Fibroblast of lung (primary cell): Measurements from ENCODE around the gene FRMD6. TPM values are rescaled to one million over a fixed set of nuclear protein-coding genes. Genes with fewer than 3 reads are reported as not detected.

Experiments
- DNase-seq, 2 donors: peaks; one replicate each; pipeline versions ENCODE4 v3.0.0 to v3.0.0-alpha.2; 2010; ENCODE audit warnings: low read depth in 2 of 2
- H2AFZ ChIP-seq: 2 replicates; pipeline ENCODE4 v1.5.1; 2012; ENCODE audit warnings: low read length, control low read depth, inconsistent platforms
- H3K27ac ChIP-seq: 2 replicates; pipeline ENCODE4 v1.5.1; 2011; ENCODE audit warnings: low read length, control low read depth; ENCODE audit not compliant: insufficient read depth
- H3K27me3 ChIP-seq: 2 replicates; pipeline ENCODE4 v1.5.1; 2011; ENCODE audit warnings: mild to moderate bottlenecking, low read length; ENCODE audit not compliant: control insufficient read depth, insufficient read depth
- H3K36me3 ChIP-seq: 2 replicates; pipeline ENCODE4 v1.5.1; 2011; ENCODE audit warnings: low read length; ENCODE audit not compliant: control insufficient read depth, insufficient read depth
- H3K4me1 ChIP-seq: 2 replicates; pipeline ENCODE4 v1.5.1; 2011; ENCODE audit warnings: low read length; ENCODE audit not compliant: control insufficient read depth, insufficient read depth; ENCODE audit errors: extremely low read depth
- H3K4me2 ChIP-seq: 2 replicates; pipeline ENCODE4 v1.5.1; 2011; ENCODE audit warnings: low read length, control low read depth; ENCODE audit not compliant: insufficient read depth; ENCODE audit errors: extremely low read depth
- H3K4me3 ChIP-seq, 4 experiments: fragments of 200-600 bp in 1 of 4; sonication (generic) in 1 of 4; replicated peaks in 1 of 4; 2 replicates each; pipeline ENCODE4 v1.5.1; 2011 to 2016; ENCODE audit warnings: low read length in 4 of 4, low read depth in 3 of 4, mild to moderate bottlenecking in 3 of 4, control low read depth in 2 of 4, inconsistent platforms in 1 of 4, mixed read lengths in 1 of 4; ENCODE audit not compliant: insufficient read depth in 1 of 4; ENCODE audit errors: control extremely low read depth in 1 of 4
- H3K79me2 ChIP-seq: 2 replicates; pipeline ENCODE4 v1.5.1; 2012; ENCODE audit warnings: mild to moderate bottlenecking, low read length, inconsistent platforms; ENCODE audit not compliant: control insufficient read depth, insufficient read depth
- H3K9ac ChIP-seq: 2 replicates; pipeline ENCODE4 v1.5.1; 2011; ENCODE audit warnings: mild to moderate bottlenecking, low read length, control low read depth; ENCODE audit not compliant: insufficient read depth
- H3K9me3 ChIP-seq: 2 replicates; pipeline ENCODE4 v1.5.1; 2012; ENCODE audit warnings: low read depth, low read length; ENCODE audit not compliant: control insufficient read depth, insufficient read depth
- H4K20me1 ChIP-seq: 2 replicates; pipeline ENCODE4 v1.5.1; 2011; ENCODE audit warnings: low read length; ENCODE audit not compliant: control insufficient read depth, insufficient read depth; ENCODE audit errors: extremely low read depth
- EZH2 ChIP-seq: IDR thresholded peaks from 2 replicates; pipeline ENCODE4 v1.5.1; 2012; ENCODE audit warnings: low read length, control low read depth, mild to moderate bottlenecking; ENCODE audit errors: missing control alignments
- polyA plus RNA-seq, 2 donors: library from polyadenylated mRNA; depleted of rRNA in 1 of 2; stranded (reverse) in 1 of 2; unstranded in 1 of 2; fragments of >200 nt; gene quantifications; 2 replicates each; pipeline ENCODE4 v1.2.1, GENCODE V29; 2011 to 2012; ENCODE audit warnings: missing spikeins in 1 of 2
- total RNA-seq: library from RNA; depleted of rRNA; stranded (reverse); fragments of >200 nt; gene quantifications from 2 replicates; pipeline ENCODE4 v1.2.1, GENCODE V29; 2014
- TF ChIP-seq, protein P1 (sequence below), 2 donors: IDR thresholded peaks in 1 of 2; conservative IDR thresholded peaks in 1 of 2; 1 replicate in 1 of 2; 2 replicates in 1 of 2; pipeline ENCODE4 v1.5.1; 2011 to 2012; ENCODE audit warnings: low read length in 2 of 2, control low read depth in 1 of 2, inconsistent platforms in 1 of 2, low read depth in 1 of 2, mild to moderate bottlenecking in 1 of 2

The FRMD6 gene
- total and polyA plus RNA-seq, 2 donors (not counting 1 experiment from before 2014, with no cell fraction given): 200 to 222 TPM

DNA sequence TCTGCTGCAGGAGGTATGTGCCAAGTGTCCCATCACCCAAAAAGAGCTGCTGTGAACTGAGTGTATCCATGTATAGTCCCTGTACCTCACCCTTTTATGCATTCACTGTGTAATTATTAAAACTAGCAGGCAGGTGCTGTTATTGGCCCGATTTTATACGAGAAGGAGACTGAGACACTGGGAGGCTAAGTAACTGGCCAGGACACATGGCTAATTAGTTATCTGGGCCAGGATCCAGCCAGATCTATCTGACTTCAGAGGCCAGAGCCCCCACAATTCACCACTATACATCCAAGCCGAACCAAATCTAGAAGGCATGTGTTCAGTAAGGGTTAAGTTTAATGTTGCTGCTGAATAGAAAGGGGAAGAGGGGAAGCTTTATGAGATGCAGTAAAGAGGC, 73.4 kb downstream of the FRMD6 start:
- no peak overlapping the region for H3K4me3 ChIP-seq
- no peaks in the 10 kb centered on the region for H3K9me3 ChIP-seq
- no peaks in the 10 kb centered on the region for H4K20me1 ChIP-seq
- no peak overlapping the region for H2AFZ ChIP-seq
- H3K36me3 ChIP-seq: peaks cover 22% of the 10 kb centered on the region
- no peaks in the 10 kb centered on the region for H3K27me3 ChIP-seq
- H3K27ac ChIP-seq: no peak overlapping the region
- H3K9ac ChIP-seq: no peak overlapping the region
- DNase-seq: no peak
- H3K4me2 ChIP-seq: no peak overlapping the region
- no peak for TF ChIP-seq EZH2
- TF ChIP-seq, protein P1, sequence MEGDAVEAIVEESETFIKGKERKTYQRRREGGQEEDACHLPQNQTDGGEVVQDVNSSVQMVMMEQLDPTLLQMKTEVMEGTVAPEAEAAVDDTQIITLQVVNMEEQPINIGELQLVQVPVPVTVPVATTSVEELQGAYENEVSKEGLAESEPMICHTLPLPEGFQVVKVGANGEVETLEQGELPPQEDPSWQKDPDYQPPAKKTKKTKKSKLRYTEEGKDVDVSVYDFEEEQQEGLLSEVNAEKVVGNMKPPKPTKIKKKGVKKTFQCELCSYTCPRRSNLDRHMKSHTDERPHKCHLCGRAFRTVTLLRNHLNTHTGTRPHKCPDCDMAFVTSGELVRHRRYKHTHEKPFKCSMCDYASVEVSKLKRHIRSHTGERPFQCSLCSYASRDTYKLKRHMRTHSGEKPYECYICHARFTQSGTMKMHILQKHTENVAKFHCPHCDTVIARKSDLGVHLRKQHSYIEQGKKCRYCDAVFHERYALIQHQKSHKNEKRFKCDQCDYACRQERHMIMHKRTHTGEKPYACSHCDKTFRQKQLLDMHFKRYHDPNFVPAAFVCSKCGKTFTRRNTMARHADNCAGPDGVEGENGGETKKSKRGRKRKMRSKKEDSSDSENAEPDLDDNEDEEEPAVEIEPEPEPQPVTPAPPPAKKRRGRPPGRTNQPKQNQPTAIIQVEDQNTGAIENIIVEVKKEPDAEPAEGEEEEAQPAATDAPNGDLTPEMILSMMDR (conservative IDR thresholded peaks at IDR 0.05 in 1 of 2, IDR thresholded peaks at IDR 0.05 in 1 of 2; ENCODE audit: low read depth in 1 of 2, low read length in 2 of 2): no peak
- H3K79me2 ChIP-seq: peaks cover 5% of the 10 kb centered on the region
- H3K4me1 ChIP-seq: no peaks in the 10 kb centered on the region

DNA sequence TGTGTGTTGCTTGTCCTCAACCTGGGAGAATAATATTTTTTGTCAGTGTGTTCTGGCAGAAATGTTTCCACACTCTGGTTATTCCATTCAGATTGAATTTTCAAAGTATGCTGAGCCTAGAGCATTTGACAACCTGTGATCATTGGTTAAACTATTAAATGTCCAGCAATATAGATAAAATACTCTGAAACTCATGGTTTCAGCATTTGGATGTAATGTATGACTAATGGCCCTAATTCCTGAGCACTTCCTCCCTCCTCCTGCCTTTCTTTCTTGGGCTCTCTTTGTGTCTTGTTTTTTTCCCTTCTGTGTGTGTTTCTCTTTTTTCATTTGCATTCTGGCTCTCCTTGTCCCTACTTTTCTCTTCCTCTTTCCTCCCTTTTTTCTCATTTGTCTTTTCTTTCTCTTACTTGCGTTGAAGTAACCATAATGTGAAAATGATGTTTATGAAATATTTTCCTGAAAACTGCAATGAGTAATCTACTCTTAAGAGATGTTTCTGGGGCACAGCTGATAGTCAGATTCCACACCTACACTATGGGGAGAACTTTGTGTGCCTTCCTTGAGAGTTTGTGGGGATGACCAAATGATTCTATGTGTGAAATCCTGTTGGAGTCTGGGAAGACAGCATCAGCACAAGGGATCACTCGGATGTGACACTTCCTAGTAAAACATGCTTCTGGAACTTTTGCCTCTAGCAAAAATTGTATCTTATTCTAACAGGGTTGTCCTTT, 74.6 kb downstream of the FRMD6 start:
- Histone ChIP-seq H3K9ac (no peak overlapping the region), H3K27ac (no peak overlapping the region), H3K36me3 (peaks cover 16% of the 10 kb centered on the region), H3K27me3 (no peaks in the 10 kb centered on the region), H4K20me1 (no peaks in the 10 kb centered on the region), H3K4me2 (no peak overlapping the region), H3K4me1 (no peaks in the 10 kb centered on the region), H2AFZ (no peak overlapping the region), H3K4me3 (no peak overlapping the region), H3K79me2 (no peaks in the 10 kb centered on the region), H3K9me3 (no peaks in the 10 kb centered on the region)
- DNase-seq: peak; percentile 19 to 68
- TF ChIP-seq EZH2: no peak
- TF ChIP-seq, protein P1 (conservative IDR thresholded peaks at IDR 0.05 in 1 of 2, IDR thresholded peaks at IDR 0.05 in 1 of 2; ENCODE audit: low read depth in 1 of 2, low read length in 2 of 2): no peak

DNA sequence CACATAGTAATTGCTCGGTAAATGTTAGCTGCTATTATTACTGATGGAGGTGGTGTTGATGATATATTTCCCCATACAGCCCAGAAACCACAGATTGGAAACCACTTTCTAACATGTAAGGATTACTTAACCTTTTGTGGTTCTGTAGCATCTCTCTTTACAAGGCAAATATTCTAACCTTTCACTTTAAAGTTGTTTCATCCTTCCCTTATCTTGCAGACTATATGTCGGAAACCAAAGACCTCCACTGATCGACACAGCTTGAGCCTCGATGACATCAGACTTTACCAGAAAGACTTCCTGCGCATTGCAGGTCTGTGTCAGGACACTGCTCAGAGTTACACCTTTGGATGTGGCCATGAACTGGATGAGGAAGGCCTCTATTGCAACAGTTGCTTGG, 75.8 kb downstream of the FRMD6 start:
- Histone ChIP-seq H3K4me3 (no peak overlapping the region), H3K36me3 (peaks cover 13% of the 10 kb centered on the region), H3K4me1 (no peaks in the 10 kb centered on the region), H3K79me2 (no peaks in the 10 kb centered on the region), H2AFZ (no peak overlapping the region), H3K9ac (no peak overlapping the region), H3K27ac (no peak overlapping the region), H3K4me2 (no peak overlapping the region), H4K20me1 (no peaks in the 10 kb centered on the region), H3K27me3 (no peaks in the 10 kb centered on the region), H3K9me3 (no peaks in the 10 kb centered on the region)
- TF ChIP-seq, protein P1 (conservative IDR thresholded peaks at IDR 0.05 in 1 of 2, IDR thresholded peaks at IDR 0.05 in 1 of 2; ENCODE audit: low read depth in 1 of 2, low read length in 2 of 2): no peak
- TF ChIP-seq EZH2: no peak
- no peak for DNase-seq
